Testis (tissue), 2 donors: ENCODE measurements around the gene DNAJC5.
"Not testable (repeated sequence)": the region's sequence is repeated elsewhere in the genome, so short reads cannot be mapped to it uniquely, and the experiment has no call there.

ENCODE experiments used
- POLR2A ChIP-seq: fragments of 450-650 bp; IDR thresholded peaks from one replicate; pipeline ENCODE4 v1.6.1; 2017; ENCODE audit warnings: antibody characterized with exemption, mild to moderate bottlenecking, moderate library complexity
- TF ChIP-seq, protein P1 (sequence below), 3 experiments: fragments of 450-650 bp in 2 of 3; fragments of 200-600 bp in 1 of 3; sonication (generic) in 1 of 3; IDR thresholded peaks; one replicate each; pipeline ENCODE4 v1.5.1; 2016 to 2019; ENCODE audit warnings: antibody characterized with exemption in 3 of 3, mild to moderate bottlenecking in 2 of 3, moderate library complexity in 1 of 3

GRCh38 chr20:63916371-63916939, 21.5 kb downstream of the DNAJC5 start:
- not testable (repeated sequence) for TF ChIP-seq POLR2A
- TF ChIP-seq, protein P1, sequence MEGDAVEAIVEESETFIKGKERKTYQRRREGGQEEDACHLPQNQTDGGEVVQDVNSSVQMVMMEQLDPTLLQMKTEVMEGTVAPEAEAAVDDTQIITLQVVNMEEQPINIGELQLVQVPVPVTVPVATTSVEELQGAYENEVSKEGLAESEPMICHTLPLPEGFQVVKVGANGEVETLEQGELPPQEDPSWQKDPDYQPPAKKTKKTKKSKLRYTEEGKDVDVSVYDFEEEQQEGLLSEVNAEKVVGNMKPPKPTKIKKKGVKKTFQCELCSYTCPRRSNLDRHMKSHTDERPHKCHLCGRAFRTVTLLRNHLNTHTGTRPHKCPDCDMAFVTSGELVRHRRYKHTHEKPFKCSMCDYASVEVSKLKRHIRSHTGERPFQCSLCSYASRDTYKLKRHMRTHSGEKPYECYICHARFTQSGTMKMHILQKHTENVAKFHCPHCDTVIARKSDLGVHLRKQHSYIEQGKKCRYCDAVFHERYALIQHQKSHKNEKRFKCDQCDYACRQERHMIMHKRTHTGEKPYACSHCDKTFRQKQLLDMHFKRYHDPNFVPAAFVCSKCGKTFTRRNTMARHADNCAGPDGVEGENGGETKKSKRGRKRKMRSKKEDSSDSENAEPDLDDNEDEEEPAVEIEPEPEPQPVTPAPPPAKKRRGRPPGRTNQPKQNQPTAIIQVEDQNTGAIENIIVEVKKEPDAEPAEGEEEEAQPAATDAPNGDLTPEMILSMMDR (IDR thresholded peaks at IDR 0.05) = not testable (repeated sequence)
